ENCODE data around the gene STAM. TPM values are rescaled to one million over a fixed set of nuclear protein-coding genes. Genes with fewer than 3 reads are reported as not detected.

The STAM gene
- total RNA-seq, 1 donor from 2014 or later = 35.4 TPM

DNA sequence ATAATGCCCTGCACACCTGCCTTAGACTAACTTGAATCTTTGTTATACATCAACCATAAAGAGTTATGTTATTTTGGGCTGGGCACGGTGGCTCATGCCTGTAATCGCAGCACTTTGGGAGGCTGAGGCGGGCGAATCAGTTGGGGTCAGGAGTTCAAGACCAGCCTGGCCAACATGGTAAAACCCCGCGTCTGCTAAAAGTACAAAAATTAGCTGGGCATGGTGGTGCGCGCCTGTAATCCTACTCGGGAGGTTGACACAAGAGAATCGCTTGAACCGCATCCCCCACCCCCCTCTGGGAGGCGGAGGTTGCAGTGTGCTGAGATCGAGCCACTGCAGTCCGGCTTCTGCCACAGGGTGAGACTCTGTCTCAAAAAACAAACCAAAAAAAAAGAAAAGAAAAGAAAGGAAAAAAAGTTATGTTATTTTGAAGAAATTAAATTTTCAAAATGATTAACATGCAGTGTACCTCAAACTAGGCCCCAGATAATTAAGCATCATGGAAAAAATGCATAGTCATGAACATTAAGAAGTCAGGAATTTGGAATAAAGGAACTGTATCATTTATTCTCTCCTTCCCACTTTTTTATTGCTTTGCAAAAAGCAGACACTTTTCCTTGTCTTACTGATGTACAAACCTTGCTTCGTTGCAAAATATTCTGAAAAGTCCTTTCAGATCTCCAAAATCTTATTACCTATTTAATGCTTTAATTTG, 43.3 kb downstream of the STAM start:
- H3K4me1 ChIP-seq = peaks cover 2% of the 10 kb centered on the region
- DNase-seq (no peak), ATAC-seq (no peak)
- no peak overlapping the region for H3K4me3 ChIP-seq
- H3K27me3 ChIP-seq = no peaks in the 10 kb centered on the region
- H3K27ac ChIP-seq = no peak overlapping the region
- TF ChIP-seq CTCF (IDR thresholded peaks at IDR 0.05) = no peak
- intact Hi-C loops (cut with DNase I) = no loop called here
- peaks cover 24% of the 10 kb centered on the region for H3K36me3 ChIP-seq
- no peaks in the 10 kb centered on the region for H3K9me3 ChIP-seq

- TF ChIP-seq CTCF (IDR thresholded peaks at IDR 0.05) = no peak
- DNase-seq (no peak), ATAC-seq (no peak)
- Histone ChIP-seq H3K4me3 (no peak overlapping the region), H3K9me3 (no peaks in the 10 kb centered on the region), H3K27me3 (no peaks in the 10 kb centered on the region), H3K4me1 (no peaks in the 10 kb centered on the region), H3K36me3 (peaks cover 33% of the 10 kb centered on the region), H3K27ac (no peak overlapping the region)
- intact Hi-C loops (cut with DNase I) = no loop called here
These were observed 45.2 kb downstream of the STAM start for GRCh38 chr10:17689137-17689536.

DNA sequence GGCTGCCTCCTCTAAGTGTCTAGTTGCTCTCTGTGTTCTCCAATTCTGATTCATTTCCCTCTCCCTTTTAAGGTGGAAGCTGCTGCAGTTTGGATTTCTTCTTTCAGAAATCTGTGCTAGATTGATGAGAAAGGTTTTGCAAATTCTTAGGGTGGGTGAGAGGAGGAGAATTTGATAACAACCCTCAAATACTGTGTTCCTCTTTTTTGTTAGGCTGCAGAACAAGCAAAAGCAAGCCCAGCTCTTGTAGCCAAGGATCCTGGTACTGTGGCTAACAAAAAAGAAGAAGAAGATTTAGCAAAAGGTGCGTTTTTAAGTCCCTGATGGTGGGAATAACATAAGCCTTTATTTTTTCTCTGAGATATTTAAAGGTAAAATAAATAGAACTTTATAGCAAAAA, 49.1 kb downstream of the STAM start:
- Histone ChIP-seq H3K27ac (no peak overlapping the region), H3K36me3 (peaks cover 55% of the 10 kb centered on the region), H3K4me3 (no peak overlapping the region), H3K4me1 (no peaks in the 10 kb centered on the region), H3K9me3 (no peaks in the 10 kb centered on the region), H3K27me3 (no peaks in the 10 kb centered on the region)
- no peak for TF ChIP-seq CTCF (IDR thresholded peaks at IDR 0.05)
- ATAC-seq = no peak
- no peak for DNase-seq
- intact Hi-C loops (cut with DNase I) = no loop called here

- no peak for TF ChIP-seq CTCF (IDR thresholded peaks at IDR 0.05)
- no peaks in the 10 kb centered on the region for H3K9me3 ChIP-seq
- peaks cover 42% of the 10 kb centered on the region for H3K36me3 ChIP-seq
- no peak for ATAC-seq
- no peak overlapping the region for H3K4me3 ChIP-seq
- intact Hi-C loops (cut with DNase I) = no loop called here
- no peak overlapping the region for H3K27ac ChIP-seq
- no peaks in the 10 kb centered on the region for H3K27me3 ChIP-seq
- no peaks in the 10 kb centered on the region for H3K4me1 ChIP-seq
- no peak for DNase-seq
These were observed 54.7 kb downstream of the STAM start for GRCh38 chr10:17698696-17699095.

DNA sequence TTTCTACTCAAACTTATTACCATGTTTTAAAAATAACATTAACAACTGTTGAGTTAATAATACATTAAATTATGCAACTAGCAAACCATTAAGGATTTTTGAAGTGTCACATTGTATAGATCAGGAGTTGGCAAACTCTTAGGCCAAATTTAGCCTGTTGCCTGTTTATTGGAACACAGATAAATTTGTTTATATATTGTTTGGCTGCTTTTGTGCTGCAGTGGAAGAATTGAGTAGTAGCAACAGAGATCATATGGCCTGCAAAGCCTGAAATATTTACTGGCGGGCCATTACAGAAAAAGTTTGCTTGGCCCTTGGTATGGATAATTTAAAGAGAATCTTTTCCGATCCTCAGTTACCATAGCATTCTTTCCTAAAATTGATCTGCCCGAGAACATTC, 57.4 kb downstream of the STAM start:
- Histone ChIP-seq H3K9me3 (no peaks in the 10 kb centered on the region), H3K4me1 (no peaks in the 10 kb centered on the region), H3K4me3 (no peak overlapping the region), H3K36me3 (peaks cover 47% of the 10 kb centered on the region), H3K27me3 (no peaks in the 10 kb centered on the region), H3K27ac (no peak overlapping the region)
- intact Hi-C loops (cut with DNase I) = no loop called here
- DNase-seq (no peak), ATAC-seq (no peak)
- TF ChIP-seq CTCF (IDR thresholded peaks at IDR 0.05) = no peak

- Histone ChIP-seq H3K27ac (no peak overlapping the region), H3K36me3 (peaks cover 54% of the 10 kb centered on the region), H3K27me3 (no peaks in the 10 kb centered on the region), H3K9me3 (no peaks in the 10 kb centered on the region), H3K4me3 (no peak overlapping the region), H3K4me1 (no peaks in the 10 kb centered on the region)
- intact Hi-C loops (cut with DNase I) = no loop called here
- no peak for TF ChIP-seq CTCF (IDR thresholded peaks at IDR 0.05)
- no peak for DNase-seq
- no peak for ATAC-seq
These were observed 59.8 kb downstream of the STAM start for GRCh38 chr10:17703706-17704105.

Data from upper lobe of right lung (tissue), 1 donor.